H7 (cell line): Measurements from ENCODE around the gene LRRC71. TPM values are rescaled to one million over a fixed set of nuclear protein-coding genes. Genes with fewer than 3 reads are reported as not detected.

Experiments used
- DNase-seq: peaks from one replicate; pipeline ENCODE4 v3.0.0; 2012
- H3K27me3 ChIP-seq: 2 replicates; pipeline ENCODE4 v1.6.0; 2011; ENCODE audit warnings: mild to moderate bottlenecking, low read length; ENCODE audit not compliant: control insufficient read depth, insufficient read depth
- H3K36me3 ChIP-seq: replicated peaks from 2 replicates; pipeline ENCODE4 v1.5.1; 2011; ENCODE audit warnings: low read length; ENCODE audit not compliant: control insufficient read depth, insufficient read depth
- H3K4me3 ChIP-seq: 2 replicates; pipeline ENCODE4 v1.5.1; 2011; ENCODE audit warnings: low read depth, mild to moderate bottlenecking, control low read depth, low read length, moderate library complexity; ENCODE audit not compliant: insufficient read depth
- total RNA-seq: library from RNA; depleted of rRNA; stranded (reverse); fragments of >200 nt; shearing (Covaris generic); gene quantifications from 2 replicates; pipeline ENCODE4 v1.2.3, GENCODE V29; 2014

LRRC71 gene
- total RNA-seq, 1 experiment from 2014 or later, result not detected

DNA sequence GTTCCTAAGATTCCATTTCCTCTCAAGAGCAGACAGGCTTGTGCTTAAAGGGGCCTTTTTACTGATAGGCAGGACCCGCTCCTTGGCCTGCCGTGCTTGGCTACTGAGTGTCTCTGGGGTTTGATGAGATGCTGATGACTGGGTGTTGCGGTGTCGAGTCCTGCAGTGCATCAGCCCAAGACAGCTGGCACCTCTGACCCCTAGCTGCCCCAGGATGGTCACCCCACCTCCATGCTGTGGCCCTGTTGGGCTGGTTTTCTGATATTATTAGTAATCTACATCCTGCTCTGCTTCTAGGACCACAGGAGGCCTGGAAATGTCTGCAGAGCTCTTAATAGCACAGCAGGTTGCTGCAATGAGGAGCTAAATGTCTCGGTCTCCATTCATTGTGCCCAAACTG is 28.7 kb downstream of the LRRC71 start:
- no peak for DNase-seq
- Histone ChIP-seq H3K36me3 (peaks cover 47% of the 10 kb centered on the region), H3K27me3 (no peaks in the 10 kb centered on the region), H3K4me3 (no peak overlapping the region)

DNA sequence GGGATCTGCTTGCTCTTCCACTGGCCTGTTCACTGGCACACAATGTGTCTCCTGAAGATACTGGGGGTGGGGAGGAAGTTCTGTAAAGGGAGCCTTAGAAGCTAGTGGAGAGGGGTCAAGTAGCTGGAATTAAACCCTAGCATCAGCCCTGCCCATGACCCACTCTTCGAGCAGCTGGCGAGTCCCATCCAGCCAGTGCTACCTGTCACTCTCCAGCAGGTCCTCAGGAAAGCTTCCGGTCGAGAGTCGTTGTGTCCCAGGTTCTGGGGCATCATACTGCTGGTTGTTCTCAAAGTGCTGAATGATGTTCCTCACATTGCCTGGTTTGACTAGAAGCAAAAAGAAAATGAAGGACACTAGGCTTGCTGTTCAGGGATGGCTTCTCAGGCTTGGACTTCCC is 30.9 kb downstream of the LRRC71 start:
- Histone ChIP-seq H3K36me3 (peaks cover 43% of the 10 kb centered on the region), H3K27me3 (no peaks in the 10 kb centered on the region), H3K4me3 (no peak overlapping the region)
- no peak for DNase-seq

DNA sequence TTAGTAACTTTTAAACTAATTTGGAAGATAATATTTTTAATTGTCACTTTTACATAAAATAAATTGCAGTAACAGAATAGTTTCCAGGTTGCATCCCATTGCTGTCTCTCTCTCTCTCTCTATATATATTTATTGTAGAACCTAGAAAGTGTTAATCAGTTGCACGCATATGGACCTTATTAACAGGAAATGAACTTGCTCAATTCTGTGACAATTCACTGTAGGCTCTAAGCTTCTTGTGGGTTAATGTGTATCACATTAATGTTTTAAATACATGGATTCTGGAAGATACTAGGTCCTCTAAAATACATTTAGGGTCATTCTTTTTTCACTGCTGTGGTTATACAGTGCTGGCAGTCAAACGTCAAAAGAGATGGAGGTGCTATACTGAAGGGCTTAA is 33.1 kb downstream of the LRRC71 start:
- Histone ChIP-seq H3K4me3 (no peak overlapping the region), H3K27me3 (no peaks in the 10 kb centered on the region), H3K36me3 (peaks cover 37% of the 10 kb centered on the region)
- DNase-seq, result no peak

DNA sequence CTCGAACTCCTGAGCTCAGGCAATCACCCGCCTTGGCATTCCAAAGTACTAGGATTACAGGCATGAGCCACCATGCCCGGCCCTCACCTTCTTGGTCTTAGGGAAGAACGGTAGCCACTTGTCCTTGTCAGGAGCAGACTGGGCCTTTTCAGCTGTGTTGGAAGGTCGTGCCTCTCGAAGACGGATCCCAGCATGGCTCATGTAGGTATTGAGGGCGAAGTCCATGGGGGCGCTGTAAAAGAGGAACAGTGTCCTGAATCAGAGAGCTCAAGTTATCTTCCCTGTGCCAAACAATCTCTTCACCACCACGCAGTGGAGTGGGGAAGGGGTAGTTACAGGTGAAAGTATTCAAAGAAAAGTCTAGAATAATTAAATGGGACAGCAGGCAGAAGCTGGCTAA is 35.9 kb downstream of the LRRC71 start:
- Histone ChIP-seq H3K36me3 (peaks cover 46% of the 10 kb centered on the region), H3K4me3 (no peak overlapping the region), H3K27me3 (no peaks in the 10 kb centered on the region)
- DNase-seq, result no peak

DNA sequence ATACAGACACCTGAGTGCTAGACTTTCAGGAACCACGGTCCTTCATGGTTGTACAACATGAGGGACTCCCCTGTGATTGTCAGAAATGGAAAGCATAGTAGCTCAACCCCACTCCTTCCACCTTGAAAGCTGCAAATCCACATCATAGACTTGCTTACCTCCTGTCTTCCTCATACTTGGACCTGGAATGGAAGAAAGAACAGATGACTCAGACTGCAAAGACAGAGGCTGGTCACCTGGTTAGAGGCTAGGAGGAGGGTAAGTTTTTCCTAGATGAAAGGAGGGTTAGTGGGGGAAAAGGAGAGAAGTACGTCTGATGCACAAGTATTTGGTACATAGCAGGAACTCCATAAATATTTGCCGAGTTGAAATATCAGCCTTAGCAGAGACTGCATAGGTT is 37.2 kb downstream of the LRRC71 start:
- H3K4me3 ChIP-seq, result no peak overlapping the region
- peaks cover 44% of the 10 kb centered on the region for H3K36me3 ChIP-seq
- H3K27me3 ChIP-seq, result no peaks in the 10 kb centered on the region
- DNase-seq, result no peak

DNA sequence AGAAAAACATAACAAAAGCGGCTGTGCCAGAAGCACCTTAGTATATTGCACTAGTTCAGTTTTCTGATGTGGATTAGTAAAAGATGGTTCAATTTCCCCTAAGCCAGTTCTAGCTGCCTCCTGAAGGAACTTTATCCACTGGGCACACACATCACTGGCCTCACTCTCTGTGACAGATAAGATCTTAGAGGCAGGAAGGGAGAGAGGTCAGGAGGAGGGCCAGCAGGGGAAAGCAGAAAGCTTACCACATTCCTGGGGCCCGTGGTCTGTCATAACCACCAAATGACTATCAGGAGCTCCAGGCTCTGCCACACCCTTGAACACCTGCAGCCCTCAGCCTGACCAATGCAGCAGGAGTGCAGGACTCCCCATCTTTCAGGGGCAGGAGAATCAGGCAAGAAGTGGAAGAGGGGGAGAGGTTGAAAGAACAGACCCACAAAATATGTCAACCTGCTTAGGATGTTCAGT is 37.8 kb downstream of the LRRC71 start:
- peaks cover 47% of the 10 kb centered on the region for H3K36me3 ChIP-seq
- DNase-seq, result no peak

DNA sequence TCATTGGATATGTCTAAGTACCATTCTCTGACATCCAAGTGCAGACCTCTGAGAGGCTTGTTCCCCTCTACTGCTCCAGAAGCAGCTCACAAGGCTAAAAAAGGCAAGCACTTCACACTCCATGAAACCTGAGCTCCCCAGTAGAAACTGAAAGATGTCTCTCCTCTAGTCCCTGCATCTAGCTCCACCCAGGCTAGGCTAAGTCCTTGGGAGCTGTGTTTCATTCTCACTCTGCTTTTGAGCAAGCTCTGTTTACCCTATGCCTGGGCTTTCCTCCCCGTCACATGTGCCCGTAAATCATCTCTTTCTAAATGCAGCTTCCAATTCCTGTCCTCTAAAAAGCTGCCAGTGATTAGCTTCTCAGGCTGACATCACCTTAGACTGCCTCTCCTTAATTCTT is 39.0 kb downstream of the LRRC71 start:
- no peak overlapping the region for H3K4me3 ChIP-seq
- no peak for DNase-seq
- H3K27me3 ChIP-seq, result no peaks in the 10 kb centered on the region
- peaks cover 49% of the 10 kb centered on the region for H3K36me3 ChIP-seq

More for the DNA sequence above, 37.8 kb downstream of the LRRC71 start:
- no peaks in the 10 kb centered on the region for H3K27me3 ChIP-seq
- H3K4me3 ChIP-seq, result no peak overlapping the region

DNA sequence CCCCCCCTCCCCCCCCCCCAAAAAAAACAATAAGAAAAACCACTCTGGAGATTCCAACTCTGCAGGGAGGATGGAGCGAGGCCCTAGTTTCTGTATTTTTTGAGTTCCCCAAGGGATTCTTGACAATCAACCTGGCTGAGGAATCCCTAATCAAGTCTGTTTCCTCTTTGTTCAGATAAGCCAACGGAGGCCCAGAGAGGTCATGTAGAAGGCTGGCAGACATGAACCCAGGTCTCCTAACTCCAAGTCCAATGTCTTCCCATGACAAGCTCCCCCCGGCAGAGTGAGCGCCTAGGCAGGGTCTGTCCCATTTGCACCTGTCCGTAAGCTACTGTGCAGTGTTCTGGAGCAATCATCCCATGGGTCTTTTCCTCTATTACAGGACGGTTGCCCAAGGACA is 39.5 kb downstream of the LRRC71 start:
- Histone ChIP-seq H3K4me3 (no peak overlapping the region), H3K36me3 (peaks cover 48% of the 10 kb centered on the region), H3K27me3 (no peaks in the 10 kb centered on the region)
- no peak for DNase-seq

DNA sequence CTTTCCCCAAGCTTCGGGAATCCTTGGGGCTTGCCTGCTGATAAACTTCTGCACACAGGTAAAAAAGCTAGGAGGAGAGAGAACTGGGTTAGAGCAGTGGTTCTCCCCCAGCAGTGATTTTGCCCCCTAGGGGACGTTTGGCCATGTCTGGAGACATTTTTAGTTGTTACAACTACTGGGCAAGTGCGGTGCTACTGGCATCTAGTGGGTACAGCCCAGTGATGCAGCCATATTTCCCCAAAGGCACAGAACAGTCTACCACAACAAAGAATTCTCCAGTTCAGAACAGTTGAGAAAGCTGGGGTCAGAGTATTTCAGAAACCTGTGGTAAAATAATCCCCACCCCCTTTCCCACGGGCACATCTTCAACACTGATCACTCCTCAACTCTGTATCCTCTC is 41.3 kb downstream of the LRRC71 start:
- H3K36me3 ChIP-seq, result peaks cover 34% of the 10 kb centered on the region
- DNase-seq, result no peak
- no peaks in the 10 kb centered on the region for H3K27me3 ChIP-seq
- no peak overlapping the region for H3K4me3 ChIP-seq

DNA sequence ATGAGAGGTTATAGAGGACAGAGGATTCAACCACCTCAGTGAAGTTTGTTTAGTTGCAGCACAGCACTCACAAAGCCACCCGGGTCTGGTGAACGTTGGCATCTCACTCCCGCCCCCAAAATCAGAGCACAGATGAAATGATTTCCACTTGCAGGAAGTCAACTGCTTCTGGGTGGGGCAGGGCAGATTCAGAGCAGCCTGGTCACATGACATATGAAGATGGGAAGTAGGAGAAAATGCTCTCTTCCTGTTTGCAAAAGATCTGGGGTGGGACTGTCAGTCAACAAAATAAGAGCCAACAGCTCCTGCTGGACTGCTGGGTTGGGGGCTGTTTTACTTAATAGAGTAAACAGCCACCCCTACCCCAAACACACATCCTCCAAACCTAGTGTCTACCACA is 43.2 kb downstream of the LRRC71 start:
- H3K36me3 ChIP-seq, result peaks cover 24% of the 10 kb centered on the region
- H3K4me3 ChIP-seq, result no peak overlapping the region
- no peaks in the 10 kb centered on the region for H3K27me3 ChIP-seq
- no peak for DNase-seq

DNA sequence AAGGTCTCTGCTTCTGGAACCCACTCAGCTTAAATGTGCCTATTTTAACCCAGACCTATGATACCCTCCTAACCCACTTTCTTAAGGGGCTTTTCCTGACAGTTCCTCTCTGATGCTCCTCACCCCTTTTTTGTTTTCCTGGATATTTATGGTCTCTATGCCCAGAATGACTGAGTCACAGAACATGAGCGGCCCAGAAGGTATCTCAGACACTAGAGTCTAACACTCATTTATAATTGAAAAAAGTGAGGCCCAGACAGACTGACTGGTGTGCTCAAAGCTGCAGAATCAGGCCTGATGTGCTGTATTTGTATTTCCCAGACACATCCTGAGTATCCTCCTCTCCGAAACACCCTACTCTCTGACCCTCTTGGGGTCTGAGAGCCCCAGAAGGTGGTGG is 44.0 kb downstream of the LRRC71 start:
- DNase-seq, result no peak
- H3K36me3 ChIP-seq, result peaks cover 25% of the 10 kb centered on the region

DNA sequence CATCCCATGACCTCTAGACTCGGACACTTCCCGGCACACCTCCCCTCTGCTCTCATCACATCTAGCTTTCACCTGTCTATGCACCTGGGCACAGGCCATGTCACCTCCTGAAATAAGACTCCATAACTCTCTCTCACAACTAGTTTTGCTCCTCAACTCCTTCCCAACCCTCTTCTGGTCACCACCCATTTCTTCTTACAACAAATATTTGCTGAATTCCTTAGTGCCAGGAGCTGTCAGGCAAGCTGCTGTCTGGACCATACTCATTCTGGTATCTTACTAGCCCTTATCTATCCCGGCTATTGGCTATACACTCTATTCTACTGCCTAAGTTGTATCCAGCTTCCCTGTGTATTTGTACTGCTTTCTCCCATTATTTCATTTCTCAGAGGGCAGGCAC is 49.1 kb downstream of the LRRC71 start:
- DNase-seq, result no peak
- H3K4me3 ChIP-seq, result no peak overlapping the region
- no peaks in the 10 kb centered on the region for H3K27me3 ChIP-seq
- peaks cover 8% of the 10 kb centered on the region for H3K36me3 ChIP-seq

More for the DNA sequence above, 44.0 kb downstream of the LRRC71 start:
- Histone ChIP-seq H3K4me3 (no peak overlapping the region), H3K27me3 (no peaks in the 10 kb centered on the region)

DNA sequence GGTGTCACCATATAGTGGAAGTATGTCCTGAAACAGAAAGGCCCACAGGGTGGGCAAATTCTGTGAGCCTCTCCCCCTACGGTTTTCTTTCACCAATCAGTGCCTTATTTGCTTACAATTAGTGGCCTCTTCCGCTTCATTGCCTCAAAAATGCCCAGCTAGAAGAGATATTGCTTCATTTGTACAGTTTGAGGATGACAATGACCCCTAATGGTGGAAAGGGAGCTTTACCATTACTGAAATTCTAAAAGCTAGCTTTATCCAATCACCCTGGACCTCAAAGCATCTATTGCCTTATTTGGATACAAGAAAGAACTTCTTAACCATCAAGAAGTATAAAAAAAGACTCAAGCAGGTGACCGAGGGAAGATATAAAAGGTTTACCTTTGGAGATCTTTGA is 49.6 kb downstream of the LRRC71 start:
- H3K27me3 ChIP-seq, result no peaks in the 10 kb centered on the region
- no peak overlapping the region for H3K4me3 ChIP-seq
- peaks cover 8% of the 10 kb centered on the region for H3K36me3 ChIP-seq
- no peak for DNase-seq

DNA sequence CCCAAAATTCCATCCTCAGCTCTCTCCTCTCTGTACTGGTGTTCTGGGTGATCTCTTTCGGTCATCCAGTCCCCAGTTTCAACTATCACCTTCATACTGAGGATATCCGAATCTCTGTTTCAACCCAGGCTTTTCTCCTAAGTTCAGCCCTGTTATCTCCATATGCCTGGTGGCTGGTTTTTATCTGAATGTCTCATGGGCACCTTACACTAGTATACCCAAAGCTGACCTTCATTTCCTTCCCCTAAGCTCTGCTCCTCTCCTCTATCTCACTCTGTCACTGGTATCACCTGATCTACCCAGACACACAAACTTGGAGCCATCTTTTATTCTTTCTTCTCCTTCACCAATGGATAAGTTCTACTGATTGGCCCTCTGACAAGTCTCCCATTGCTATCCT is 53.0 kb downstream of the LRRC71 start:
- H3K27me3 ChIP-seq, result no peaks in the 10 kb centered on the region
- H3K36me3 ChIP-seq, result peaks cover 12% of the 10 kb centered on the region
- no peak for DNase-seq
- H3K4me3 ChIP-seq, result no peak overlapping the region

DNA sequence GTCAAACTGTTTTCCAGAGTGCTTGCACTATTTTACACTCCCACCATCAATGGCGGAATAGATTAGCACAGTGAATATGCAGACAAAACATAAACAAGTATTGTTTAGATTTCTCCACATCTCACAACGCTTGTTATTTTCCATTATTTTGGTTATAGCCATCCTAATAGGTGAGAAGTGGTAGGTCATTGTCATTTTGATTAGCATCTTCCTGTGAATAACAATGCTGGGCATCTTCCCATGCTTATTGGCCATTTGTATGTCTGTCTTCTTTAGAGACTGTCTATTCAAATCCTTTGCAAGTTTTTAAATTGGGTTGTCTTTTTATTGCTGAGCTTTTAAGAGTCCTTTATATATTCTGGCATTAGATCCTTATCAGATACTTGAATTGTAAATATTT is 54.7 kb downstream of the LRRC71 start:
- Histone ChIP-seq H3K4me3 (no peak overlapping the region), H3K36me3 (peaks cover 8% of the 10 kb centered on the region), H3K27me3 (no peaks in the 10 kb centered on the region)
- no peak for DNase-seq

DNA sequence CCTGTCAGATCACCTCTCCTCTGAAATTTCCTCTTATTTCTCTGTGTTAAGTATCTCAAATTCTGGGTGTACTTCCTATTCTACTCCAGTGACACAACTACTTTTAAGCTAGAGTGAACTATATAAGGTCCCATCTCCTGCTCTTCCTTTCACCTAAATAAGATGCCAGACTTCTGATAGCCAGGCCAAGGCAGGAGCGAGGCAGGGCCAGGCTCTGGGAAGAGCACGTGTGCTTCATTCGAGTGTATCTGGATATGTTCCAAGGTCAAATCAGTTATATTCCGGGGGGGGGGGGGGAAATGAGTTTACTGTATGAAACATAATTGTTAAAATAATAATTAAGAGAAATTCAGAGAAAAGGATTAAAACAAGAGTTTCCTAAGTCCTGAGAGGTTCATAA is 60.1 kb downstream of the LRRC71 start:
- no peak for DNase-seq
- Histone ChIP-seq H3K36me3 (peaks cover 21% of the 10 kb centered on the region), H3K4me3 (no peak overlapping the region), H3K27me3 (no peaks in the 10 kb centered on the region)
